C4-2B (cell line): ENCODE results near the gene SORCS2.

Experiments
- ZFX ChIP-seq: fragments of 450-650 bp; IDR thresholded peaks from 2 replicates; pipeline ENCODE4 v1.6.1; 2017
- TF ChIP-seq, protein P1 (sequence below): fragments of 450-650 bp; conservative IDR thresholded peaks from 2 replicates; pipeline ENCODE4 v1.5.1; 2017; ENCODE audit warnings: mild to moderate bottlenecking

DNA sequence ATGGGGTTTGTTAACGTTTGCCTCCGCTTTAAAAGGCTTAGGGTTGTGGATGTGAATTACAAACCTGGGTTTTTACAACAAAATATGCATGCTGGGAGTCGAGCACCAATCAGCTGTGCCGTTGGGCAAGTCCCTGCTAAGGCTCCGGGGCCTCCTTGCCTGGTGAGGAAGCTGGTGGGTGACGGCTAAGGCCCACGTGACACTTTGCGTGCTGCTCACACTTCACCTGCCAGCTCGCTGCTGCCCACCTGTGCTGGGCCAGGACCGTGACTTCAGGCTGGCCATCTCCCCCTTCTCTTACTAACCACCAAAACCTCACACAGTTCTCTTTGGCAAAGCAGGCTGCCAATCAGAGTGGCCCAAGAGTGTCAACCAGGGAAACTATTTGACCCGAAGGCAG lies 569.0 kb downstream of the SORCS2 start:
- TF ChIP-seq, protein P1, sequence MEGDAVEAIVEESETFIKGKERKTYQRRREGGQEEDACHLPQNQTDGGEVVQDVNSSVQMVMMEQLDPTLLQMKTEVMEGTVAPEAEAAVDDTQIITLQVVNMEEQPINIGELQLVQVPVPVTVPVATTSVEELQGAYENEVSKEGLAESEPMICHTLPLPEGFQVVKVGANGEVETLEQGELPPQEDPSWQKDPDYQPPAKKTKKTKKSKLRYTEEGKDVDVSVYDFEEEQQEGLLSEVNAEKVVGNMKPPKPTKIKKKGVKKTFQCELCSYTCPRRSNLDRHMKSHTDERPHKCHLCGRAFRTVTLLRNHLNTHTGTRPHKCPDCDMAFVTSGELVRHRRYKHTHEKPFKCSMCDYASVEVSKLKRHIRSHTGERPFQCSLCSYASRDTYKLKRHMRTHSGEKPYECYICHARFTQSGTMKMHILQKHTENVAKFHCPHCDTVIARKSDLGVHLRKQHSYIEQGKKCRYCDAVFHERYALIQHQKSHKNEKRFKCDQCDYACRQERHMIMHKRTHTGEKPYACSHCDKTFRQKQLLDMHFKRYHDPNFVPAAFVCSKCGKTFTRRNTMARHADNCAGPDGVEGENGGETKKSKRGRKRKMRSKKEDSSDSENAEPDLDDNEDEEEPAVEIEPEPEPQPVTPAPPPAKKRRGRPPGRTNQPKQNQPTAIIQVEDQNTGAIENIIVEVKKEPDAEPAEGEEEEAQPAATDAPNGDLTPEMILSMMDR = no peak
- TF ChIP-seq ZFX = no peak
